SK-N-SH (cell line): ENCODE data around the gene MLKL. TPM values are rescaled to one million over a fixed set of nuclear protein-coding genes. Genes with fewer than 3 reads are reported as not detected.

Source experiments
- CTCF ChIA-PET: fragments of 300-600, 350-600 bp; formaldehyde crosslinking; extraction: SDS; loops from one replicate; lab custom pipeline; 2021; lab: Yijun Ruan, JAX
- POLR2A ChIA-PET: fragments of 350-600 bp; sonication (Branson Sonifier 250); formaldehyde crosslinking; extraction: SDS; loops from one replicate; lab custom pipeline; 2020; ENCODE audit warnings: antibody characterized with exemption, inconsistent platforms; lab: Yijun Ruan, JAX
- DNase-seq: peaks from one replicate; pipeline ENCODE4 v3.0.0; 2012
- H2AFZ ChIP-seq: fragments of 200-600 bp; sonication (generic); 2 replicates; pipeline ENCODE4 v1.8.1; 2016; ENCODE audit warnings: antibody characterized with exemption, mild to moderate bottlenecking, low read depth
- H3F3A ChIP-seq: fragments of 200-600 bp; sonication (generic); replicated peaks from 2 replicates; pipeline ENCODE3; 2016; ENCODE audit warnings: antibody characterized with exemption, mild to moderate bottlenecking; ENCODE audit not compliant: insufficient read depth
- H3K27ac ChIP-seq, 2 experiments: fragments of 200-500 bp in 1 of 2; fragments of 200-600 bp in 1 of 2; sonication (Bioruptor generic) in 1 of 2; sonication (generic), shearing (Covaris generic) in 1 of 2; 2 replicates each; pipeline versions ENCODE4 v1.5.1 to v1.6.1; 2014 to 2016; ENCODE audit warnings: low read depth in 2 of 2, inconsistent platforms in 1 of 2, low read length in 1 of 2, mild to moderate bottlenecking in 1 of 2, mixed read lengths in 1 of 2
- H3K27me3 ChIP-seq: fragments of 200-600 bp; sonication (generic), shearing (Covaris generic); 2 replicates; pipeline ENCODE4 v1.6.1; 2016; ENCODE audit warnings: mixed run types; ENCODE audit not compliant: insufficient read depth
- H3K36me3 ChIP-seq, 2 experiments: fragments of 200-500 bp in 1 of 2; fragments of 200-600 bp in 1 of 2; sonication (Bioruptor generic) in 1 of 2; sonication (generic) in 1 of 2; replicated peaks in 1 of 2; 2 replicates each; pipeline versions ENCODE3 to v1.5.1; 2014 to 2016; ENCODE audit warnings: low read length in 1 of 2, mild to moderate bottlenecking in 1 of 2; ENCODE audit not compliant: insufficient read depth in 2 of 2, control insufficient read depth in 1 of 2
- H3K4me1 ChIP-seq, 2 experiments: fragments of 200-500 bp in 1 of 2; fragments of 200-600 bp in 1 of 2; sonication (Bioruptor generic) in 1 of 2; sonication (generic), shearing (Covaris generic) in 1 of 2; 2 replicates each; pipeline versions ENCODE4 v1.5.1 to v1.6.1; 2014 to 2016; ENCODE audit warnings: low read depth in 1 of 2, low read length in 1 of 2, mixed run types in 1 of 2; ENCODE audit not compliant: insufficient read depth in 2 of 2, control insufficient read depth in 1 of 2
- H3K4me2 ChIP-seq: fragments of 200-600 bp; sonication (generic), shearing (Covaris generic); 2 replicates; pipeline ENCODE4 v1.6.1; 2017; ENCODE audit warnings: mixed run types
- H3K4me3 ChIP-seq, 2 experiments: fragments of 200-500 bp in 1 of 2; fragments of 200-600 bp in 1 of 2; sonication (Bioruptor generic) in 1 of 2; sonication (generic), shearing (Covaris generic) in 1 of 2; 2 replicates each; pipeline versions ENCODE4 v1.5.1 to v1.8.1; 2014 to 2016; ENCODE audit warnings: low read depth in 2 of 2, inconsistent platforms in 1 of 2, low read length in 1 of 2, mild to moderate bottlenecking in 1 of 2, mixed read lengths in 1 of 2, moderate library complexity in 1 of 2
- H3K79me2 ChIP-seq: fragments of 200-600 bp; sonication (generic); 2 replicates; pipeline ENCODE4 v1.8.1; 2017; ENCODE audit warnings: mild to moderate bottlenecking; ENCODE audit not compliant: insufficient read depth
- H3K9ac ChIP-seq: fragments of 200-600 bp; sonication (generic); 2 replicates; pipeline ENCODE4 v1.6.1; 2017; ENCODE audit warnings: mixed run types
- H3K9me2 ChIP-seq: fragments of 200-600 bp; sonication (generic); 2 replicates; pipeline ENCODE4 v1.6.1; 2017; ENCODE audit warnings: mixed run types
- H3K9me3 ChIP-seq: fragments of 200-600 bp; sonication (generic); 2 replicates; pipeline ENCODE4 v1.6.1; 2017; ENCODE audit warnings: mixed run types, mild to moderate bottlenecking, moderate library complexity
- H4K20me1 ChIP-seq: fragments of 200-600 bp; sonication (generic); 2 replicates; pipeline ENCODE4 v1.6.1; 2017; ENCODE audit warnings: mild to moderate bottlenecking, mixed run types; ENCODE audit not compliant: insufficient read depth
- EP300 ChIP-seq, 2 experiments: IDR thresholded peaks; 2 replicates each; pipeline versions ENCODE4 v1.4.0 to v1.6.1; 2012; ENCODE audit warnings: borderline replicate concordance in 1 of 2, low read depth in 1 of 2, low read length in 1 of 2
- EZH2phosphoT487 ChIP-seq: fragments of 200-600 bp; sonication (generic); IDR thresholded peaks from 2 replicates; pipeline ENCODE4 v1.6.1; 2017; ENCODE audit warnings: low read depth, mixed run types, mild to moderate bottlenecking, antibody characterized with exemption, moderate library complexity, borderline replicate concordance
- FOSL2 ChIP-seq: IDR thresholded peaks from 2 replicates; pipeline ENCODE4 v1.4.0; 2012; ENCODE audit warnings: low read depth, mild to moderate bottlenecking, moderate library complexity, borderline replicate concordance
- FOXM1 ChIP-seq: IDR thresholded peaks from 2 replicates; pipeline ENCODE4 v1.4.0; 2012; ENCODE audit warnings: low read depth, mild to moderate bottlenecking
- MAX ChIP-seq: IDR thresholded peaks from 2 replicates; pipeline ENCODE4 v1.4.0; 2012; ENCODE audit warnings: low read depth
- MXI1 ChIP-seq: IDR thresholded peaks from 2 replicates; pipeline ENCODE4 v1.6.1; 2012; ENCODE audit warnings: mild to moderate bottlenecking, low read depth, low read length, improper control_type of control experiment
- REST ChIP-seq: IDR thresholded peaks from 2 replicates; pipeline ENCODE4 v1.6.1; 2012; ENCODE audit warnings: mild to moderate bottlenecking, low read depth, low read length, moderate library complexity
- RFX5 ChIP-seq: IDR thresholded peaks from 2 replicates; pipeline ENCODE4 v1.6.1; 2012; ENCODE audit warnings: mild to moderate bottlenecking, improper control_type of control experiment, low read length
- RXRA ChIP-seq: IDR thresholded peaks from 2 replicates; pipeline ENCODE4 v1.4.0; 2012; ENCODE audit warnings: low read depth, mild to moderate bottlenecking, borderline replicate concordance
- USF1 ChIP-seq: IDR thresholded peaks from 2 replicates; pipeline ENCODE4 v1.4.0; 2012; ENCODE audit warnings: low read depth, borderline replicate concordance
- USF2 ChIP-seq: fragments of 150-350 bp; IDR thresholded peaks from 2 replicates; pipeline ENCODE4 v1.6.1; 2017; ENCODE audit warnings: antibody characterized with exemption, low read length, low read depth, borderline replicate concordance
- YY1 ChIP-seq: IDR thresholded peaks from 2 replicates; pipeline ENCODE4 v1.4.0; 2012; ENCODE audit warnings: low read depth, mild to moderate bottlenecking
- WGBS: methylation state at CpG from one replicate; pipeline ENCODE4 v1.1.6; 2017; ENCODE audit warnings: low lambda C conversion rate; 5-methylcytosine and 5-hydroxymethylcytosine counted together
- polyA plus RNA-seq, 3 experiments: library from polyadenylated mRNA; depleted of rRNA; stranded (reverse); fragments of >200 nt; gene quantifications; 2 replicates each; pipeline ENCODE4 v1.2.3, GENCODE V29; 2012

The MLKL gene
- polyA plus RNA-seq, 1 of the 3 experiments (the other 2 are of a cell fraction), result 3.6 TPM

GRCh38 chr16:74622005-74622404, 78.7 kb downstream of the MLKL start:
- ChIA-PET POLR2A (no interaction called here), CTCF (interaction anchor here (1.0 to 3.2 kb wide), 8 partner anchors 10 to 240 kb away, joined by 3 to 18 read pairs (median 6); partner anchors contain the start of gene GLG1)
- no peak overlapping the region for H3K4me3 ChIP-seq
- H3K9me2 ChIP-seq, result no peaks in the 10 kb centered on the region
- H3K27ac ChIP-seq, result no peak overlapping the region
- no peaks in the 10 kb centered on the region for H4K20me1 ChIP-seq
- peaks cover 0 to 6% of the 10 kb centered on the region in 2 experiments; a peak in 2 of 4 replicates for H3K4me1 ChIP-seq
- no peak overlapping the region for H3K4me2 ChIP-seq
- TF ChIP-seq USF2 (no peak), FOSL2 (no peak), YY1 (no peak), FOXM1 (no peak), MAX (no peak), RFX5 (no peak), RXRA (no peak), USF1 (no peak), EP300 (IDR thresholded peaks at IDR 0.05; ENCODE audit: borderline replicate concordance in 1 of 2, low read depth in 1 of 2, low read length in 1 of 2) (no peak), REST (no peak), EZH2phosphoT487 (no peak), MXI1 (no peak)
- no peak overlapping the region for H3K9ac ChIP-seq
- no peaks in the 10 kb centered on the region; the same call in 1 of the 2 replicates for H3K79me2 ChIP-seq
- no peaks in the 10 kb centered on the region for H3K27me3 ChIP-seq
- no peak overlapping the region for H2AFZ ChIP-seq
- whole genome bisulfite sequencing, result 96% methylated on average over 4 of the region's 4 CpGs
- H3K9me3 ChIP-seq, result no peaks in the 10 kb centered on the region
- no peak for DNase-seq
- H3K36me3 ChIP-seq, result peaks cover 37% of the 10 kb centered on the region in 2 experiments
- H3F3A ChIP-seq, result no peaks in the 10 kb centered on the region

Other genes starting within 250 kb of the MLKL start
- gene GLG1, start 93.7 kb downstream of the MLKL start, polyA plus RNA-seq (2012; rRNA removed), result 61.6 and 71.1 TPM in 2 replicates
- 13.2 and 15.9 TPM in 2 replicates for gene RFWD3, start 34.0 kb downstream of the MLKL start, polyA plus RNA-seq (2012; rRNA removed)
- not detected in 2 replicates for gene FA2H, start 74.0 kb upstream of the MLKL start, polyA plus RNA-seq (2012; rRNA removed)